ENCODE data around the gene MERTK. TPM values are rescaled to one million over a fixed set of nuclear protein-coding genes. Genes with fewer than 3 reads are reported as not detected.

MERTK gene
- total and polyA plus RNA-seq, 2 of the 13 experiments (the other 11 are each of a cell fraction or from before 2014, with no cell fraction given), result 37.3 to 44.7 TPM

DNA sequence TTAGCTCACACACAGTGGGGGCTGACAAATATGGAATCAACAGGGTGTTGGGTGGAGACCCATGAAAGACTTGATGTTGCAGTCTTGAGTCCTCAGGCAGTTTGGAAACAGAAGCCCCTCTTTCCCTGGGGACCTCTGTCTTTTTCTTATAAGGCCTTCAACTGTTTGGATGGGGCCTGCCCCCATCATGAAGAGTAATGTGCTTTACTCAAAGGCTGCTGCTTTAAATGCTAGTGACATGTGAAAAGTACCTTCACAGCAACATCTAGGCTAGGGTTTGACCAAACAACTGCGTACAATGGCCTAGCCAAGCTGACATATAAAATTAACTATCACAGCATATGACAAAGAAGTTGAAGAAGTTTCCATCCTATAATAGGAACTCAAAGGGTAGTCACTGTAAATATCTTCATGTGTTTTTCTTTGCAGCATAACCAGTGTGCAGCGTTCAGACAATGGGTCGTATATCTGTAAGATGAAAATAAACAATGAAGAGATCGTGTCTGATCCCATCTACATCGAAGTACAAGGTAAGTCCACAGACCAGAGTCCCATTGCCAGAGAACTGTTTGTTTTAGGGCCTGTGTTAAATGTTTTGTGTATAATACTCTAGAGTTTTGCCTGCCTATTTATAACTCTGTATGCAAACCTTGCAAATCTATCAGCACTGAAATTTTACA, 46.3 kb downstream of the MERTK start (continued):
- TF ChIP-seq MAZ (IDR thresholded peaks at IDR 0.05; ENCODE audit: borderline replicate concordance, low read depth, low read length) (no peak), MAZ (CRISPR knock-in tag; IDR thresholded peaks at IDR 0.05; ENCODE audit: low read depth) (no peak), MIER2 (CRISPR knock-in tag; IDR thresholded peaks at IDR 0.05) (0 out of 2 replicates have a peak, but pooled peaks have one; percentile 39), ERF (CRISPR knock-in tag; IDR thresholded peaks at IDR 0.05) (no peak; the same call in 1 of the 2 replicates), ZNF782 (CRISPR knock-in tag; IDR thresholded peaks at IDR 0.05; ENCODE audit: borderline replicate concordance) (no peak), MIXL1 (CRISPR knock-in tag; IDR thresholded peaks at IDR 0.05) (peak; percentile 50), SP140L (CRISPR knock-in tag; IDR thresholded peaks at IDR 0.05; ENCODE audit: borderline replicate concordance) (no peak), ZFX (CRISPR knock-in tag; IDR thresholded peaks at IDR 0.05; ENCODE audit: low read depth) (peak; percentile 61), ARID2 (CRISPR knock-in tag; IDR thresholded peaks at IDR 0.05; ENCODE audit: borderline replicate concordance) (no peak), SOX13 (IDR thresholded peaks at IDR 0.05) (peak; percentile 79), SOX13 (CRISPR knock-in tag; conservative IDR thresholded peaks at IDR 0.05 in 1 of 2, IDR thresholded peaks at IDR 0.05 in 1 of 2) (peak in 1 of 2 experiments; percentile 97; a peak in 2 of 4 replicates)
- TF ChIP-seq, protein P1, sequence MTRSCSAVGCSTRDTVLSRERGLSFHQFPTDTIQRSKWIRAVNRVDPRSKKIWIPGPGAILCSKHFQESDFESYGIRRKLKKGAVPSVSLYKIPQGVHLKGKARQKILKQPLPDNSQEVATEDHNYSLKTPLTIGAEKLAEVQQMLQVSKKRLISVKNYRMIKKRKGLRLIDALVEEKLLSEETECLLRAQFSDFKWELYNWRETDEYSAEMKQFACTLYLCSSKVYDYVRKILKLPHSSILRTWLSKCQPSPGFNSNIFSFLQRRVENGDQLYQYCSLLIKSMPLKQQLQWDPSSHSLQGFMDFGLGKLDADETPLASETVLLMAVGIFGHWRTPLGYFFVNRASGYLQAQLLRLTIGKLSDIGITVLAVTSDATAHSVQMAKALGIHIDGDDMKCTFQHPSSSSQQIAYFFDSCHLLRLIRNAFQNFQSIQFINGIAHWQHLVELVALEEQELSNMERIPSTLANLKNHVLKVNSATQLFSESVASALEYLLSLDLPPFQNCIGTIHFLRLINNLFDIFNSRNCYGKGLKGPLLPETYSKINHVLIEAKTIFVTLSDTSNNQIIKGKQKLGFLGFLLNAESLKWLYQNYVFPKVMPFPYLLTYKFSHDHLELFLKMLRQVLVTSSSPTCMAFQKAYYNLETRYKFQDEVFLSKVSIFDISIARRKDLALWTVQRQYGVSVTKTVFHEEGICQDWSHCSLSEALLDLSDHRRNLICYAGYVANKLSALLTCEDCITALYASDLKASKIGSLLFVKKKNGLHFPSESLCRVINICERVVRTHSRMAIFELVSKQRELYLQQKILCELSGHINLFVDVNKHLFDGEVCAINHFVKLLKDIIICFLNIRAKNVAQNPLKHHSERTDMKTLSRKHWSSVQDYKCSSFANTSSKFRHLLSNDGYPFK (CRISPR knock-in tag; IDR thresholded peaks at IDR 0.05; ENCODE audit: borderline replicate concordance), result no peak
- TF ChIP-seq, protein P2, sequence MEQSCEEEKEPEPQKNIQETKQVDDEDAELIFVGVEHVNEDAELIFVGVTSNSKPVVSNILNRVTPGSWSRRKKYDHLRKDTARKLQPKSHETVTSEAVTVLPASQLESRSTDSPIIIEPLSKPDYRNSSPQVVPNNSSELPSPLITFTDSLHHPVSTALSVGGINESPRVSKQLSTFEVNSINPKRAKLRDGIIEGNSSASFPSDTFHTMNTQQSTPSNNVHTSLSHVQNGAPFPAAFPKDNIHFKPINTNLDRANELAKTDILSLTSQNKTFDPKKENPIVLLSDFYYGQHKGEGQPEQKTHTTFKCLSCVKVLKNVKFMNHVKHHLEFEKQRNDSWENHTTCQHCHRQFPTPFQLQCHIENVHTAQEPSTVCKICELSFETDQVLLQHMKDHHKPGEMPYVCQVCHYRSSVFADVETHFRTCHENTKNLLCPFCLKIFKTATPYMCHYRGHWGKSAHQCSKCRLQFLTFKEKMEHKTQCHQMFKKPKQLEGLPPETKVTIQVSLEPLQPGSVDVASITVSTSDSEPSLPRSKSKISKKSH (CRISPR knock-in tag; IDR thresholded peaks at IDR 0.05; ENCODE audit: borderline replicate concordance), result no peak
- TF ChIP-seq, protein P3, sequence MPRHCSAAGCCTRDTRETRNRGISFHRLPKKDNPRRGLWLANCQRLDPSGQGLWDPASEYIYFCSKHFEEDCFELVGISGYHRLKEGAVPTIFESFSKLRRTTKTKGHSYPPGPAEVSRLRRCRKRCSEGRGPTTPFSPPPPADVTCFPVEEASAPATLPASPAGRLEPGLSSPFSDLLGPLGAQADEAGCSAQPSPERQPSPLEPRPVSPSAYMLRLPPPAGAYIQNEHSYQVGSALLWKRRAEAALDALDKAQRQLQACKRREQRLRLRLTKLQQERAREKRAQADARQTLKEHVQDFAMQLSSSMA (CRISPR knock-in tag; IDR thresholded peaks at IDR 0.05), result no peak
- TF ChIP-seq, protein P4, sequence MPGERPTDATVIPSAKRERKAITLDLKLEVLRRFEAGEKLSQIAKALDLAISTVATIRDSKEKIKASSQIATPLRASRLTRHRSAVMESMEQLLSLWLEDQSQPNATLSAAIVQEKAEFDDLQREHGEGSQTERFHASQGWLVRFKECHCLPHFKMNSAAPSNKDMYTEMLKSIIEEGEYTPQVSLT (CRISPR knock-in tag; IDR thresholded peaks at IDR 0.05; ENCODE audit: borderline replicate concordance, low read depth), result no peak
- TF ChIP-seq, protein P5, sequence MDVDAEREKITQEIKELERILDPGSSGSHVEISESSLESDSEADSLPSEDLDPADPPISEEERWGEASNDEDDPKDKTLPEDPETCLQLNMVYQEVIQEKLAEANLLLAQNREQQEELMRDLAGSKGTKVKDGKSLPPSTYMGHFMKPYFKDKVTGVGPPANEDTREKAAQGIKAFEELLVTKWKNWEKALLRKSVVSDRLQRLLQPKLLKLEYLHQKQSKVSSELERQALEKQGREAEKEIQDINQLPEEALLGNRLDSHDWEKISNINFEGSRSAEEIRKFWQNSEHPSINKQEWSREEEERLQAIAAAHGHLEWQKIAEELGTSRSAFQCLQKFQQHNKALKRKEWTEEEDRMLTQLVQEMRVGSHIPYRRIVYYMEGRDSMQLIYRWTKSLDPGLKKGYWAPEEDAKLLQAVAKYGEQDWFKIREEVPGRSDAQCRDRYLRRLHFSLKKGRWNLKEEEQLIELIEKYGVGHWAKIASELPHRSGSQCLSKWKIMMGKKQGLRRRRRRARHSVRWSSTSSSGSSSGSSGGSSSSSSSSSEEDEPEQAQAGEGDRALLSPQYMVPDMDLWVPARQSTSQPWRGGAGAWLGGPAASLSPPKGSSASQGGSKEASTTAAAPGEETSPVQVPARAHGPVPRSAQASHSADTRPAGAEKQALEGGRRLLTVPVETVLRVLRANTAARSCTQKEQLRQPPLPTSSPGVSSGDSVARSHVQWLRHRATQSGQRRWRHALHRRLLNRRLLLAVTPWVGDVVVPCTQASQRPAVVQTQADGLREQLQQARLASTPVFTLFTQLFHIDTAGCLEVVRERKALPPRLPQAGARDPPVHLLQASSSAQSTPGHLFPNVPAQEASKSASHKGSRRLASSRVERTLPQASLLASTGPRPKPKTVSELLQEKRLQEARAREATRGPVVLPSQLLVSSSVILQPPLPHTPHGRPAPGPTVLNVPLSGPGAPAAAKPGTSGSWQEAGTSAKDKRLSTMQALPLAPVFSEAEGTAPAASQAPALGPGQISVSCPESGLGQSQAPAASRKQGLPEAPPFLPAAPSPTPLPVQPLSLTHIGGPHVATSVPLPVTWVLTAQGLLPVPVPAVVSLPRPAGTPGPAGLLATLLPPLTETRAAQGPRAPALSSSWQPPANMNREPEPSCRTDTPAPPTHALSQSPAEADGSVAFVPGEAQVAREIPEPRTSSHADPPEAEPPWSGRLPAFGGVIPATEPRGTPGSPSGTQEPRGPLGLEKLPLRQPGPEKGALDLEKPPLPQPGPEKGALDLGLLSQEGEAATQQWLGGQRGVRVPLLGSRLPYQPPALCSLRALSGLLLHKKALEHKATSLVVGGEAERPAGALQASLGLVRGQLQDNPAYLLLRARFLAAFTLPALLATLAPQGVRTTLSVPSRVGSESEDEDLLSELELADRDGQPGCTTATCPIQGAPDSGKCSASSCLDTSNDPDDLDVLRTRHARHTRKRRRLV (CRISPR knock-in tag; IDR thresholded peaks at IDR 0.05), result no peak
- TF ChIP-seq, protein P6, sequence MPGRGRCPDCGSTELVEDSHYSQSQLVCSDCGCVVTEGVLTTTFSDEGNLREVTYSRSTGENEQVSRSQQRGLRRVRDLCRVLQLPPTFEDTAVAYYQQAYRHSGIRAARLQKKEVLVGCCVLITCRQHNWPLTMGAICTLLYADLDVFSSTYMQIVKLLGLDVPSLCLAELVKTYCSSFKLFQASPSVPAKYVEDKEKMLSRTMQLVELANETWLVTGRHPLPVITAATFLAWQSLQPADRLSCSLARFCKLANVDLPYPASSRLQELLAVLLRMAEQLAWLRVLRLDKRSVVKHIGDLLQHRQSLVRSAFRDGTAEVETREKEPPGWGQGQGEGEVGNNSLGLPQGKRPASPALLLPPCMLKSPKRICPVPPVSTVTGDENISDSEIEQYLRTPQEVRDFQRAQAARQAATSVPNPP (CRISPR knock-in tag; IDR thresholded peaks at IDR 0.05), result no peak
